ENCODE results near the gene PDGFD. TPM values are rescaled to one million over a fixed set of nuclear protein-coding genes. Genes with fewer than 3 reads are reported as not detected.

Gene PDGFD
- total and polyA plus RNA-seq, 2 donors (not counting 1 experiment from before 2014, with no cell fraction given) = 1.3 TPM

DNA sequence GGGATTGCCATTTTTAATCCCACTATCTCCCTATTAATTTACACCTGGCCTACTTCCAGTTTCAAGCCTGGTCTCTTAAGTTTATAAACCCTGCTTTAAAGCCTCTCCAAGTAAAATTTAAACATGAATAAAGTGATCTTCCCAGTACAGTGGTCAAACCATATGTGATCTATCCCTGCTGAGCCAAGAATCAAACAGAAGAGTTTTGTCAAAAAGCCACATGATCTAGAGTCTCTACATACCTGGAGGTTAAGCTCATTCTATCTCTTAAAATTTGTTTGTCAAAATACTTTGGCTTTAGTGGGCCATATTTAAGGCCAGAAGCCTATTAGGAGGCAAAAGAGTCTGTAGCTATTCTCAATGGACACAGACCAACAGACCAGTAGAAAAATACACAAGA lies 170.4 kb downstream of the PDGFD start:
- no peaks in the 10 kb centered on the region for H3K79me2 ChIP-seq (ENCODE audit: control insufficient read depth, insufficient read depth, low read length)
- H3K27ac ChIP-seq (ENCODE audit: insufficient read depth, low read length) = no peak overlapping the region
- H3K4me1 ChIP-seq (ENCODE audit: control insufficient read depth, extremely low read depth, insufficient read depth, low read length) = no peaks in the 10 kb centered on the region
- peak in 1 of 2 donors; percentile 75 for DNase-seq (ENCODE audit: low read depth in 2 of 2)
- H3K9me3 ChIP-seq (ENCODE audit: control insufficient read depth, insufficient read depth, low read depth, low read length) = no peaks in the 10 kb centered on the region
- H2AFZ ChIP-seq (ENCODE audit: low read length) = no peak overlapping the region
- no peak overlapping the region for H3K4me3 ChIP-seq (replicated peaks in 1 of 4; ENCODE audit: control extremely low read depth in 1 of 4, insufficient read depth in 1 of 4, low read depth in 3 of 4, low read length in 4 of 4)
- no peaks in the 10 kb centered on the region for H4K20me1 ChIP-seq (ENCODE audit: control insufficient read depth, extremely low read depth, insufficient read depth, low read length)
- no peak overlapping the region for H3K4me2 ChIP-seq (ENCODE audit: extremely low read depth, insufficient read depth, low read length)
- H3K9ac ChIP-seq (ENCODE audit: insufficient read depth, low read length) = no peak overlapping the region
- H3K36me3 ChIP-seq (ENCODE audit: control insufficient read depth, insufficient read depth, low read length) = no peaks in the 10 kb centered on the region
- no peaks in the 10 kb centered on the region for H3K27me3 ChIP-seq (ENCODE audit: control insufficient read depth, insufficient read depth, low read length)
- TF ChIP-seq, protein P1, sequence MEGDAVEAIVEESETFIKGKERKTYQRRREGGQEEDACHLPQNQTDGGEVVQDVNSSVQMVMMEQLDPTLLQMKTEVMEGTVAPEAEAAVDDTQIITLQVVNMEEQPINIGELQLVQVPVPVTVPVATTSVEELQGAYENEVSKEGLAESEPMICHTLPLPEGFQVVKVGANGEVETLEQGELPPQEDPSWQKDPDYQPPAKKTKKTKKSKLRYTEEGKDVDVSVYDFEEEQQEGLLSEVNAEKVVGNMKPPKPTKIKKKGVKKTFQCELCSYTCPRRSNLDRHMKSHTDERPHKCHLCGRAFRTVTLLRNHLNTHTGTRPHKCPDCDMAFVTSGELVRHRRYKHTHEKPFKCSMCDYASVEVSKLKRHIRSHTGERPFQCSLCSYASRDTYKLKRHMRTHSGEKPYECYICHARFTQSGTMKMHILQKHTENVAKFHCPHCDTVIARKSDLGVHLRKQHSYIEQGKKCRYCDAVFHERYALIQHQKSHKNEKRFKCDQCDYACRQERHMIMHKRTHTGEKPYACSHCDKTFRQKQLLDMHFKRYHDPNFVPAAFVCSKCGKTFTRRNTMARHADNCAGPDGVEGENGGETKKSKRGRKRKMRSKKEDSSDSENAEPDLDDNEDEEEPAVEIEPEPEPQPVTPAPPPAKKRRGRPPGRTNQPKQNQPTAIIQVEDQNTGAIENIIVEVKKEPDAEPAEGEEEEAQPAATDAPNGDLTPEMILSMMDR (conservative IDR thresholded peaks at IDR 0.05 in 1 of 2, IDR thresholded peaks at IDR 0.05 in 1 of 2; ENCODE audit: low read depth in 1 of 2, low read length in 2 of 2) = no peak
- TF ChIP-seq EZH2 (IDR thresholded peaks at IDR 0.05; ENCODE audit: low read length, missing control alignments) = no peak

DNA sequence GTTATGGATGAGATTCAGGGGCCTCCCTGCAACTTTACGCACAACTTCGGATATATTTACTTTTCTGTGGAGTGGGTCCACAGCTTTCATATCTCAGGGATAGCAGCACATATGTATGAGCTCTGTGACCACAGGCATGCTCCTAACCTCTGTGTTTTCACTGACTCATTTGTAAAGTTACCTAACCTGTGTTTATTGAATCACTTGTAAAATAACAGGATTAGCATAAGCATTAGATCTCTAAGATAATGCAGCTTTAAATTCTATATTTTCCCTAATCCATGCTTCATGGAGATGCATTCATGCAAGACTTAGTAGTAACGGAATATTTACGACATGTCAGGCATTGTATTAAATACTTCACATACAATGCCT lies 175.4 kb downstream of the PDGFD start:
- H3K27me3 ChIP-seq (ENCODE audit: control insufficient read depth, insufficient read depth, low read length) = no peaks in the 10 kb centered on the region
- H3K36me3 ChIP-seq (ENCODE audit: control insufficient read depth, insufficient read depth, low read length) = no peaks in the 10 kb centered on the region
- no peaks in the 10 kb centered on the region for H3K79me2 ChIP-seq (ENCODE audit: control insufficient read depth, insufficient read depth, low read length)
- TF ChIP-seq, protein P1 (conservative IDR thresholded peaks at IDR 0.05 in 1 of 2, IDR thresholded peaks at IDR 0.05 in 1 of 2; ENCODE audit: low read depth in 1 of 2, low read length in 2 of 2) = no peak
- no peak for TF ChIP-seq EZH2 (IDR thresholded peaks at IDR 0.05; ENCODE audit: low read length, missing control alignments)
- H3K4me2 ChIP-seq (ENCODE audit: extremely low read depth, insufficient read depth, low read length) = no peak overlapping the region
- H3K4me3 ChIP-seq (replicated peaks in 1 of 4; ENCODE audit: control extremely low read depth in 1 of 4, insufficient read depth in 1 of 4, low read depth in 3 of 4, low read length in 4 of 4) = no peak overlapping the region
- H3K9ac ChIP-seq (ENCODE audit: insufficient read depth, low read length) = no peak overlapping the region
- H3K27ac ChIP-seq (ENCODE audit: insufficient read depth, low read length) = no peak overlapping the region
- no peaks in the 10 kb centered on the region for H3K9me3 ChIP-seq (ENCODE audit: control insufficient read depth, insufficient read depth, low read depth, low read length)
- DNase-seq (ENCODE audit: low read depth in 2 of 2) = peak; percentile 51 to 81
- H2AFZ ChIP-seq (ENCODE audit: low read length) = no peak overlapping the region
- no peaks in the 10 kb centered on the region for H3K4me1 ChIP-seq (ENCODE audit: control insufficient read depth, extremely low read depth, insufficient read depth, low read length)
- H4K20me1 ChIP-seq (ENCODE audit: control insufficient read depth, extremely low read depth, insufficient read depth, low read length) = no peaks in the 10 kb centered on the region

DNA sequence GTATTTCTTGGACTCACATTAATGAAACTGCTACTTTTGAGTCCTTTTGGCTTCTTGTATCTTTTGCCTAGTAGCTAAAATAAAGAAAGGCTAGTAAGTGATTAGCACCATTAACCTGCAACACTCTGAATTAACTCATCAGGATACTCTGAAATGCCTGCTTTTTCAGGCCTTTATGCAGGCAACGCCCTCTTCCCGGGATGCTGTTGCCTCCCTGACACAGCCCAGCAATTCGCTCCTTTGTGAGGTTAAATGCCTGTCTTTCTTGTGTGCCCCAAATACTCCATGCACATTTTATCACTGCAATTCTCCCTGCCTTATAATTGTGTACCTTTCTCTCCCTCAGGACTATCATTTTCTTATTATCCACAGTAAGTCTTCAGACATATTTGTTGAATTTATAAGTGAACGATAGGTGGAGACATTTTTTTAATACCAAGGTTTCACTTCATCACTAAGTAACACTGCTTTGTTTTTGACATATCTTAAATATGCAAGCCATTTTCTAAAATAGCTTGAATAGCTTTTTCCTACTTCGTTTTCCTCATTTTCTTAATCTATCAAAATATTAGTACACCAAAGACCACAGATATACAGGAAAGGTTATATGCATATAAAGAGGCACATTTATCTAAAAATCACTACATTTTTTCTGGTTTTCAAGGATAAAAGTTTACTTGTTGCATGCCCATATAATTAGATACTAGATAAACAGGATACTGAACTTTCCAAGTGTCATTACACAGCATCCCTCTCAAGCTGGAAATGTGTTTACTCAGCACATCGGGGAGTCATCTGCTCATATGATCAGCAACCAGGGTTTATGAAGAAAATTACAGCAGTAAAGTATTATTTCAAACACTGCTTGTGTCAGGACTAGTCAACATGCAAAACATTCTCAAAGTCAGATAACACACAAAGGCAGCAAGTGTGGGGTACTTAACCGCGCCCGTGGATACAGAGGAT lies 176.0 kb downstream of the PDGFD start:
- Histone ChIP-seq H3K4me3 (replicated peaks in 1 of 4; ENCODE audit: control extremely low read depth in 1 of 4, insufficient read depth in 1 of 4, low read depth in 3 of 4, low read length in 4 of 4) (no peak overlapping the region), H4K20me1 (ENCODE audit: control insufficient read depth, extremely low read depth, insufficient read depth, low read length) (no peaks in the 10 kb centered on the region), H3K79me2 (ENCODE audit: control insufficient read depth, insufficient read depth, low read length) (no peaks in the 10 kb centered on the region), H3K27ac (ENCODE audit: insufficient read depth, low read length) (no peak overlapping the region), H3K9me3 (ENCODE audit: control insufficient read depth, insufficient read depth, low read depth, low read length) (no peaks in the 10 kb centered on the region), H3K27me3 (ENCODE audit: control insufficient read depth, insufficient read depth, low read length) (no peaks in the 10 kb centered on the region), H2AFZ (ENCODE audit: low read length) (no peak overlapping the region), H3K36me3 (ENCODE audit: control insufficient read depth, insufficient read depth, low read length) (no peaks in the 10 kb centered on the region), H3K4me1 (ENCODE audit: control insufficient read depth, extremely low read depth, insufficient read depth, low read length) (no peaks in the 10 kb centered on the region), H3K4me2 (ENCODE audit: extremely low read depth, insufficient read depth, low read length) (no peak overlapping the region), H3K9ac (ENCODE audit: insufficient read depth, low read length) (no peak overlapping the region)
- DNase-seq (ENCODE audit: low read depth in 2 of 2) = peak in 1 of 2 donors; percentile 43
- TF ChIP-seq EZH2 (IDR thresholded peaks at IDR 0.05; ENCODE audit: low read length, missing control alignments) = no peak
- TF ChIP-seq, protein P1 (conservative IDR thresholded peaks at IDR 0.05 in 1 of 2, IDR thresholded peaks at IDR 0.05 in 1 of 2; ENCODE audit: low read depth in 1 of 2, low read length in 2 of 2) = no peak
